Stomach (tissue), 9 donors: ENCODE results near the gene PRRX2. TPM values are rescaled to one million over a fixed set of nuclear protein-coding genes. Genes with fewer than 3 reads are reported as not detected.
A peak's percentile ranks its signal among the peaks of the same experiment; 100 is the strongest.

Experiments used
- DNase-seq, 2 donors: peaks; one replicate each; pipeline versions ENCODE4 v3.0.0 to v3.0.0-alpha.2; 2013 to 2019
- H3K27ac ChIP-seq, 5 donors: fragments of 200-600 bp in 4 of 5; sonication (generic) in 4 of 5; one replicate each; pipeline ENCODE4 v1.5.1; 2013 to 2019; ENCODE audit warnings: mild to moderate bottlenecking in 1 of 5, moderate library complexity in 1 of 5
- H3K27me3 ChIP-seq, 3 donors: fragments of 200-600 bp; sonication (generic); one replicate each; pipeline ENCODE4 v1.5.1; 2017 to 2019; ENCODE audit warnings: mixed run types in 1 of 3
- H3K36me3 ChIP-seq, 4 donors: fragments of 200-600 bp; sonication (generic); 1 replicate in 3 of 4; 2 replicates in 1 of 4; pipeline ENCODE4 v1.5.1; 2016 to 2019
- H3K4me1 ChIP-seq, 4 donors: fragments of 200-600 bp; sonication (generic); one replicate each; pipeline ENCODE4 v1.5.1; 2016 to 2019
- H3K4me3 ChIP-seq, 4 donors: fragments of 200-600 bp; sonication (generic) in 3 of 4; one replicate each; pipeline ENCODE4 v1.5.1; 2016 to 2019; ENCODE audit warnings: mild to moderate bottlenecking in 1 of 4
- H3K9me3 ChIP-seq, 4 donors: fragments of 200-600 bp; sonication (generic); one replicate each; pipeline ENCODE4 v1.5.1; 2016 to 2019
- EP300 ChIP-seq: sonication (generic); formaldehyde crosslinking; IDR thresholded peaks from one replicate; pipeline ENCODE4 v1.6.1; 2017; ENCODE audit warnings: antibody characterized with exemption
- POLR2A ChIP-seq, 4 donors: fragments of 450-650 bp; IDR thresholded peaks; one replicate each; pipeline ENCODE4 v1.6.1; 2016; ENCODE audit warnings: antibody characterized with exemption in 4 of 4, control low read depth in 2 of 4, mild to moderate bottlenecking in 1 of 4, moderate library complexity in 1 of 4
- POLR2AphosphoS5 ChIP-seq, 3 donors: sonication (generic); formaldehyde crosslinking; IDR thresholded peaks; one replicate each; pipeline ENCODE4 v1.6.1; 2016; ENCODE audit warnings: antibody characterized with exemption in 3 of 3
- WGBS, 5 donors: extraction: QIAGEN DNeasy Blood & Tissue Kit in 3 of 5; methylation state at CpG; one replicate each; pipeline versions ENCODE4 v1.1.5 to v1.1.7; 2013 to 2018; 5-methylcytosine and 5-hydroxymethylcytosine counted together
- intact Hi-C: fragments of 100-400 bp; cut with DNase I; formaldehyde crosslinking; loops from one replicate; pipeline ENCODE4 v1.15.1; 2023; ENCODE audit warnings: low total_unique reads
- polyA plus RNA-seq, 3 donors: library from polyadenylated mRNA; stranded (reverse); fragments of 200-250 nt; gene quantifications; one replicate each; pipeline ENCODE4 v1.2.3, GENCODE V29; 2013
- total RNA-seq, 5 donors: library from RNA; depleted of rRNA; stranded (reverse); fragments of >200 nt; gene quantifications; one replicate each; pipeline versions ENCODE4 v1.1.0 to v1.2.3, GENCODE V29; 2014 to 2016
- TF ChIP-seq, protein P1 (sequence below), 7 experiments: fragments of 450-650 bp in 4 of 7; fragments of 200-600 bp in 3 of 7; sonication (generic) in 3 of 7; IDR thresholded peaks; one replicate each; pipeline ENCODE4 v1.5.1; 2016 to 2019; ENCODE audit warnings: antibody characterized with exemption in 7 of 7, control low read depth in 2 of 7, mild to moderate bottlenecking in 1 of 7
- donor health status: healthy with polysubstance abuse.
- donor health status: Bipolar disorder and iron deficiency.
- donor health status: healthy.

PRRX2 gene
- total and polyA plus RNA-seq, 8 donors, result 0.87 to 8.4 (median 3.0) TPM; not detected in 2

DNA sequence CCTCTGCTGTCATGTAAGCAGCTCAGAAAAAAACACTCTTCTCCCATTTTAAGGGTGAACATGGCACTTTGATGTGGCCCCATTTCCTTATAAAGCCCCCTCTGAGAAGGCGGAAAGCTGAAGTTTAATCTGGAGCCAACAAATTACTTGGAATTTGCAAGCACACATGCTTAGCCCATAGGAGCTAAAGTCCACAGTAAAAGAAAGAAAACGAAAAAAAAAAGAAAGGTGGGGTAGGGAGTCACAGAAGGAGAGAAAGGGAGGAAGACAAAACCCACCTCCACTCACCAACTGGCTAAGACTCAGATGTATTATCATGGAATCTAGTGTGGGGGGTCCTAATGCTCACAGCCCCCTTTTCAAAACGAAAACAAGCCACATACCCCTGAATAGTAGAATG lies 30.4 kb downstream of the PRRX2 start:
- H3K27ac ChIP-seq, result peak overlapping the region in 2 of 5 donors; percentile 66 to 84
- no peak for TF ChIP-seq POLR2A (IDR thresholded peaks at IDR 0.05)
- no peak for TF ChIP-seq POLR2AphosphoS5 (IDR thresholded peaks at IDR 0.05)
- TF ChIP-seq, protein P1, sequence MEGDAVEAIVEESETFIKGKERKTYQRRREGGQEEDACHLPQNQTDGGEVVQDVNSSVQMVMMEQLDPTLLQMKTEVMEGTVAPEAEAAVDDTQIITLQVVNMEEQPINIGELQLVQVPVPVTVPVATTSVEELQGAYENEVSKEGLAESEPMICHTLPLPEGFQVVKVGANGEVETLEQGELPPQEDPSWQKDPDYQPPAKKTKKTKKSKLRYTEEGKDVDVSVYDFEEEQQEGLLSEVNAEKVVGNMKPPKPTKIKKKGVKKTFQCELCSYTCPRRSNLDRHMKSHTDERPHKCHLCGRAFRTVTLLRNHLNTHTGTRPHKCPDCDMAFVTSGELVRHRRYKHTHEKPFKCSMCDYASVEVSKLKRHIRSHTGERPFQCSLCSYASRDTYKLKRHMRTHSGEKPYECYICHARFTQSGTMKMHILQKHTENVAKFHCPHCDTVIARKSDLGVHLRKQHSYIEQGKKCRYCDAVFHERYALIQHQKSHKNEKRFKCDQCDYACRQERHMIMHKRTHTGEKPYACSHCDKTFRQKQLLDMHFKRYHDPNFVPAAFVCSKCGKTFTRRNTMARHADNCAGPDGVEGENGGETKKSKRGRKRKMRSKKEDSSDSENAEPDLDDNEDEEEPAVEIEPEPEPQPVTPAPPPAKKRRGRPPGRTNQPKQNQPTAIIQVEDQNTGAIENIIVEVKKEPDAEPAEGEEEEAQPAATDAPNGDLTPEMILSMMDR (IDR thresholded peaks at IDR 0.05), result no peak
- TF ChIP-seq EP300, result no peak

DNA sequence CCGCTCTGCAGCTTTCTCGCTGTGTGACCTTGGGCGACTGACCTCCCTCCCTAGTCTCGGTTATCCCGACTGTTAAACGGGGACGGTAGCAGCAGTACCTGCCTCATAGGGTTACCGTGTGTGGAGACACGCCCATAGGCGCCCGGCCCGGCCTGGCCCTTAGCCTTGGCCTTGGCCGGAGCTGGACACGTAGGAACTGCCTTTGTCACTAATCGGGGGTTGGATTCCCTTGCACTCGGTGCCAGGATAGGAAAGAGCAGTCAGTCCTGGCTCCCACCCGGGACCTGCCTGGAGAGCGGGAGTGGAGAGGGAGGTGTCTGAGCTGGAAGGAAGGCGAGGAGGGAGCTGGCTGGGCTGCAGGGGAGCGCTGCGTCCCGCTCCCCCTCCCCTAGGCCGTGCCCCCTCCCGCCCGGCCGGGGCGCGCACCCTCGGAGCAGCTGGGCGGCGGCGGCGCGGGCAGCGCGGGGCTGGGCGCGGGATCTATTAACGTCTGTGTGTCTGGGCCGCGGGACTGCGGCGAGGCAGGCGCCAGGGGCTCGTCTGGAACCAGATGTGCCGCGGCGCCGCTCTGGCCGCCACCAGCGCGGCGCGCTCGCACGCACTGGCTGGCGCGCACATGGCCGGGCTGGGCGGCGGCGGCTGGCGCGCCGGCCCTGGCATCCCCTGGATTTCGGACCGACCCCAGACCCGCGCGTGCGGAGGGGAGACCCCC lies 31.7 kb downstream of the PRRX2 start:
- Histone ChIP-seq H3K27me3 (peaks cover 0 to 68% (median 26%) of the 10 kb centered on the region in 3 donors), H3K27ac (peak overlapping the region; percentile 44 to 84 (median 67)), H3K36me3 (no peaks in the 10 kb centered on the region), H3K9me3 (no peaks in the 10 kb centered on the region), H3K4me3 (peak overlapping the region; percentile 41 to 44 (median 42)), H3K4me1 (peaks cover 14 to 24% (median 18%) of the 10 kb centered on the region in 4 donors)
- intact Hi-C loops, result no loop called here
- peak in 1 of 3 donors; percentile 28 for TF ChIP-seq POLR2AphosphoS5 (IDR thresholded peaks at IDR 0.05)
- TF ChIP-seq EP300, result no peak
- no peak for TF ChIP-seq POLR2A (IDR thresholded peaks at IDR 0.05)
- TF ChIP-seq, protein P1 (IDR thresholded peaks at IDR 0.05), result no peak
- 0 to 11% (median 3%) methylated on average over 3 to 70 of the region's 71 CpGs for whole genome bisulfite sequencing, 5 donors
- DNase-seq, result peak in 1 of 2 donors; percentile 78

More for the DNA sequence above, 30.4 kb downstream of the PRRX2 start:
- no peak overlapping the region for H3K4me3 ChIP-seq
- 41 to 63% (median 61%) methylated on average over 3 of the region's 3 CpGs for WGBS, 5 donors
- no peak for DNase-seq
- peaks cover 0 to 67% (median 26%) of the 10 kb centered on the region in 3 donors for H3K27me3 ChIP-seq
- no peaks in the 10 kb centered on the region for H3K9me3 ChIP-seq
- intact Hi-C loops, result no loop called here
- H3K36me3 ChIP-seq, result no peaks in the 10 kb centered on the region
- H3K4me1 ChIP-seq, result peaks cover 14 to 24% (median 18%) of the 10 kb centered on the region in 4 donors

DNA sequence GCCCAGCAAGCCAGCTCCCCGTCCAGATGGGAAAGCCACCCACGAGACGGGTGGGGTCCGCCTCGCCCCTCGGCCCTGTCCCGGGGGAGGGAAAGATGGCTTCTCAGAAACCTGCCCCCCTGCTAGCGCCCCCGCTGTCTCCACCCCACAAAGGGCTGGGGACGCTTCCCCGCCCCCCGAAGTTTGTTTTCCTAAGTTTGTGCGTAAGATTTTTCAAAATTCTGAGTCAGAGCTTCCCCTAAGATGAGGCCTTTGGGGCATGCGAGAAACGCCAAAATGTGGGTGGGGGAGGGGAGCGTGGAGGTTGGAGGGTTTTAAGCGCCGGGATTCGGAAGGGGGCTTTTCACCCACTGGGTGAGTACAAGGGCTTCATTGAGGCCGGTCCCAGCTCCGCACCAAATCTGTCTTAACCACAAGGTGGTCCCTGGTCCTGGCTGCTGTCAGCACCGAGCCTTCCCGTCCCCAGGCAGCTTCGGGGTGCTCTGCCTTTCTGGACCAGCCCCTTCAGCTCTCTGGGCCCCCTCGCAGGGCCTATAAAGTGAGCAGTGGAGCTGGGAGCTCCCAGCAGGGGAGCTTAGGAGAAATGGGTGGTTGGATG lies 32.3 kb downstream of the PRRX2 start:
- intact Hi-C loops, result no loop called here
- Histone ChIP-seq H3K27ac (peak overlapping the region; percentile 44 to 84 (median 67)), H3K36me3 (no peaks in the 10 kb centered on the region), H3K9me3 (no peaks in the 10 kb centered on the region), H3K4me3 (peak overlapping the region; percentile 41 to 44 (median 42)), H3K27me3 (peaks cover 0 to 68% (median 26%) of the 10 kb centered on the region in 3 donors), H3K4me1 (peaks cover 17 to 29% (median 22%) of the 10 kb centered on the region in 4 donors)
- peak in 1 of 2 donors; percentile 62 for DNase-seq
- TF ChIP-seq, protein P1 (IDR thresholded peaks at IDR 0.05), result no peak
- TF ChIP-seq POLR2AphosphoS5 (IDR thresholded peaks at IDR 0.05) (no peak), EP300 (no peak), POLR2A (IDR thresholded peaks at IDR 0.05) (no peak)
- WGBS, 5 donors, result 3 to 13% (median 7%) methylated on average over 16 to 25 of the region's 25 CpGs

DNA sequence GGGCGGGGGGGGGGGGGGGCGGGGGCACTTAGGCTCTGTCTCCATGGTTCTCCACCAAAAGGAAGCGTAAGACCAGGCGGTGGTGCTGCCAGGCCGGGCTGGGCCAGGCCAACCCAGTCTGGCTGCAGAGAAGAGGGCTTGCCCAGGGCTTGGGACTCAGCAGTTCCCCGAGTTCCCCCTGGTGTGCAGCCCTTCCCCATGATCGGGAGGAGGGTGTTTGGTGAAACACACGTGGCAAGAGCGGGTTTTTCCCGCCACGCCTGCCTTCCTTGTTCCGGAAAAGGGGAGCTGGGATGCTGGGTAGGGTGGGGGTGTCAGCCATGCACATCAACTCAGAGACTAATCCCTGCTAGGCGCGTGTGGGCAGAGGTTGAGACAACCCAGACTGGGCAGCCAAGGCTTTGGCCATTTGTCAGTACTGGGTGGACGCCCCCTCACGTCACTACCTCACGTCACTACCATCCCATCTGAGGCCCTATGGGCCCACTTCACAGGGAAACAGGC lies 32.9 kb downstream of the PRRX2 start:
- Histone ChIP-seq H3K9me3 (no peaks in the 10 kb centered on the region), H3K27me3 (peaks cover 0 to 68% (median 26%) of the 10 kb centered on the region in 3 donors), H3K4me3 (peak overlapping the region in 2 of 4 donors; percentile 41), H3K36me3 (no peaks in the 10 kb centered on the region), H3K27ac (peak overlapping the region; percentile 37 to 84 (median 67)), H3K4me1 (peaks cover 22 to 34% (median 27%) of the 10 kb centered on the region in 4 donors)
- no peak for DNase-seq
- WGBS, 5 donors, result 46 to 53% (median 48%) methylated on average over 12 to 15 of the region's 17 CpGs
- intact Hi-C loops, result no loop called here
- TF ChIP-seq EP300, result no peak
- TF ChIP-seq POLR2A (IDR thresholded peaks at IDR 0.05), result no peak
- no peak for TF ChIP-seq POLR2AphosphoS5 (IDR thresholded peaks at IDR 0.05)
- TF ChIP-seq, protein P1 (IDR thresholded peaks at IDR 0.05), result no peak
